Activated effector memory CD4-positive, alpha-beta T cell treated with Interleukin-2 at 50 U/mL for 16 hours (primary cell): ENCODE data around the gene PDGFRB.

Experiments used
- DNase-seq: peaks from one replicate; pipeline ENCODE4 v3.0.0-alpha.2; 2020

PDGFRB gene

GRCh38 chr5:150143350-150144245 is 12.0 kb downstream of the PDGFRB start:
- no peak for DNase-seq

- DNase-seq: no peak
Measured at GRCh38 chr5:150142959-150143349, 12.7 kb downstream of the PDGFRB start.

DNA sequence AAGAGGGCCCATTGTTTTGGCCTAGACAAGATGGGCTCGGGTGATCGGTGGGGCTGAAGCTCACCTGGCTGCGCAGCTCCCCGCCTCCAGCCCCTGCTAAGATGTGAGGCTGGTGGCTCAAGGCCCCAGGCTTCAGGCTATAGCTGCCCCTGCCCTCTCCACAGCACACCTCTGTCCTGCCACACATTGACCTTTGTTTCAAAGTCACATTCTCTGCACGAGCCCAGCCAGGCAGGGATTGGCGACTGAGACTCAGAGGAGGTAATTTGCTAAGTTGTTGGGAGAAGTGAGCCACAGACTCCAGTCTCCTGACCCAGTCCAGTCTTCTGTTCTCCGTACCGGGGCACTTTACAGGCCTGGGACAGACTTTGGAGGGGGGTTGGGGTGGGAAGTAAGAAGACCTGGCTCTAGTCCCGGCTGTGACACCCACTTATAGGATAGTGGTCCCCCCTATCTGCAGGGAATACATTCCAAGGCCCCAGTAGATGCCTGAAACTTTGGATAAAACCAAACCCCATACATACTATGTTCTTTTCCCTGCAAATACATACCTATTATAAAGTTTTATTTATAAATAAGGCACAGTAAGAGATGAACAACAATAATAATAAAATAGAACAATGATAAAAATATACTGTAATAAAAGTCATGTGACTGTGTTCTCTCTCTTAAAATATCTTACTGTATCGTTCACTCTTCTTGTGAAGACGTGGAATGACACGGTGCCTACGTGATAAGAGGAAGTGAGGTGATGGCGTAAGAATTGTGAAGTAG is 13.3 kb downstream of the PDGFRB start:
- no peak for DNase-seq

- DNase-seq: no peak
Measured at GRCh38 chr5:150141544-150142184, 14.0 kb downstream of the PDGFRB start.

DNA sequence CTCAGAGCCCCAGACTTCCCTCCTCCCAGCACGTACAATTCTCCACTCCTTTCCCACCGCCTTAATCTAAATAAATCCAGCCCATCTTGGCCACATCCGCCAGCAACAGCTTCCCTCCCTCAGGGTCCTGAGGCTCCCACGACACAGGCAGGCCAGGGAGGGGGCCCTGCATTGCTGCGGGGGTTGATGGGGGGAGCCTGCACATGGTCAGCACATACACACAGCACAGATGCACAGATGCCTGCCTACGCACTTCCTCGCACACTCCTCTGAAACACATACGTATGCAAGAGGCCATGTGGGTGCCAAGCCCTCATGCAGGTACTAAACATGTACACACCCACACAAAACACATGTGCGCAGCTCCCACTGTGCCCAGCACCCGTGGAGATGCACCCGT is 14.8 kb downstream of the PDGFRB start:
- DNase-seq: no peak

GRCh38 chr5:150139334-150139733 is 16.3 kb downstream of the PDGFRB start:
- DNase-seq: no peak

- DNase-seq: no peak
Measured at GRCh38 chr5:150138551-150139265, 16.9 kb downstream of the PDGFRB start.

- DNase-seq: no peak
Measured at GRCh38 chr5:150137997-150138396, 17.6 kb downstream of the PDGFRB start.

GRCh38 chr5:150137168-150137957 is 18.3 kb downstream of the PDGFRB start:
- no peak for DNase-seq

GRCh38 chr5:150136305-150137167 is 19.1 kb downstream of the PDGFRB start:
- no peak for DNase-seq

DNA sequence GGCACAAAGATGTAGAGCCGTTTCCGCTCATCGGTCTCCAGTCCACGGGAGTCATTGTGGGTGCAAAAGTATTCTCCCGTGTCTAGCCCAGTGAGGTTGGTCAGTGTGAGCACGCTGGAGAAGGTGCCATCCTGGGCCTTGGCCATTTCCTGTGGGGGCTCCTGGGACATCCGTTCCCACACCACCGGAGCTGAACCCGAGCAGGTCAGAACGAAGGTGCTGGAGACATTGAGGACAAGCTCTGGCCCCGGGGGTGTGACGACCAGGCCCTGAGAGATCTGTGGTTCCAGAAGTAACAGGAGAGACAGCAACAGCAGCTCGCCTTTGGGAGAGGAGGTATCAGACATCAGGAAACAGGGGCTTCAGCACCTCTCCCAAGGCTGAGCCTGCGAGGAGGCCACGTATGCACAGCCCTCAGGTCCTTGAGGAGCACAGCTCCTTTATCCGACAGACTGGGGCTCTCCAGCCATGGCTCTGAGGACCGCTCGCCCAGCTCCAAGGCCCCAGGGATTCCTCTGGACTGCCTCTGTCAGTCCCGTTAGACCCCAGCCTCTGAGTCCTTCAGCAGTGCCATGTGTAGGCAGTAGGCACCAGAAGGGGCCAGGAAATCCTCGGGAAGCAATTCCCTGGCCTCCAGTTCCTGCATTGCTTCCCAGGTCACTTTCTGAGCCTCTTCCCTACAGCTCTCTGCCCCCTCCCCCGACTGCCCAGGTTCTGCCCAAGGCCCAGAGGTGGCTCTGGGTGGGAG is 19.9 kb downstream of the PDGFRB start:
- no peak for DNase-seq

DNA sequence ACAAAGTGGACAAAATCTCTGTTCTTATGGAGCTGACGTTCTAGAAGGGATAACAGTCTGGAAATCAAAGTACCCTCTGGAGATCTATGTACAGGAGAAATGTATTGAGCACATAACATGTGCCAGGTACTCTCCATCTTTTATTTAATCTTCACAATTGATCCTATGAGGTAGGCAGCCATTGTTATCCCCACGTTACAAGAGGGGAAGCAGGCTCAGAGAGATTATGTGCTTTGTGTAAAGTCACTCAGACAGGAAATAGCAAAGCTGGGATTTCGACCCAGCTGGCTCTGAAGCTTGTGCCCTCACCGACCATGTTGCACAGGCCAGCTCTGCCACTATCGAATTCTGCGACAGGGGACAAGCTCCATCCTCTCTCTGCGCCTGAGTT is 21.5 kb downstream of the PDGFRB start:
- DNase-seq: no peak

DNA sequence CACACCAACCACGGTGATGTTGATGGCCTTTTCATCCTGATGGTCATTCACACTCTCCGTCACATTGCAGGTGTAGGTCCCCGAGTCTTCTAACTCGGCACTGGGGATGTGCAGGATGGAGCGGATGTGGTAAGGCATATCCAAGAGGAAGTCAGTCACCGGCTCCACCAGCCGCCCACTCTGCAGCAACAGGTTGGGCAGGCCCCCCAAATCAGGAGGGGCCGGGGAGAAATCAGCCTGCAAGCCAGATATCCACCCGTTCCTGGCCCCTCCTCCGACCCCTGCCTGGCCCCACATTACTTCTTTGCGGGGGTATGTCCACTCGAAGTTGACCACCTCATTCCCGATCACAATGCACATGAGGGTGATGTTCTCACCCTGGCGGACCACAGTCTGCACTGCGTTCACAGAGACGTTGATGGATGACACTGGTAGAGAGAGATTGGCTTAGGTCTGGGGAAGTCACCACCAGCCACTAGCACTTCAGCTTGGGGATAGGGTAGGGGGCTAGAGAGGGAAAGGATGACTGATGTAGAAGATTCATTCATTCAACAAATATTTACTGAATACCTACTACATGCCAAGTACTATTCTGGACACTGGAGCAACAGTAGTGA is 22.0 kb downstream of the PDGFRB start:
- no peak for DNase-seq

GRCh38 chr5:150132740-150133139 is 22.9 kb downstream of the PDGFRB start:
- no peak for DNase-seq

DNA sequence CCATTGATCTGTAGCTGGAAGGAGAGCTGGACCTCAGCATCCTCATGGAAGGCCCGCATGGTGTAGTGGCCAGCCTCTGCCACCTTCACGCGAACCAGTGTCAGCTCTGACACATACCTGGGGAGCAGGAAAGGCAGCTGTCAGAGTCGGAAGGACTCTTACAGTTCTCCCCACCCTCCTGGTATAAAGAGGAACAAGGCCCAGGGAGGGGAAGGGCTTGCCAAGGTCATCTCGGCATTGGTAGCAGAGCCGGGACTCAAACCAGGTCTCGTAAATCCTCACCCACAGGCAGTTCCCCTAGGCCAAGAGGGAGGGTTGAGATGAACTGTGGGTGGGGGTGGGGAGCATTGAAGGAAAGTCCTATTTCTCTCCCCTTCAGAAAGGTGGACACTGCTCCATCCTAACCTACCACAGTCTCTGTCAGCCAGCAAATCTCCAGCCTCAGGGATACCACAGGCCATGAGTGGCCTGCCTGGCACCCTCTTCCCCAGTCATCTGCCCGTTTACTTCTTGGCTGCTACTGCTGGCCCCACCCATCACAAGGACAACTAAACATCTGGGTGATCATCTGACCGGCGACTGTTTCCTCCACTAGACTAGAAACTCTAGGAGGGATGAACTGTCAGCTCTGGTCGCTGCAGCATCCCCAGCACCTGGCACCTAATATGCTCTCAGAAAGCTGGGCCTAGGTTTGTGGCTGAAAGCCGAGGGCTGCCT is 23.5 kb downstream of the PDGFRB start:
- DNase-seq: no peak

GRCh38 chr5:150131461-150131860 is 24.2 kb downstream of the PDGFRB start:
- no peak for DNase-seq

DNA sequence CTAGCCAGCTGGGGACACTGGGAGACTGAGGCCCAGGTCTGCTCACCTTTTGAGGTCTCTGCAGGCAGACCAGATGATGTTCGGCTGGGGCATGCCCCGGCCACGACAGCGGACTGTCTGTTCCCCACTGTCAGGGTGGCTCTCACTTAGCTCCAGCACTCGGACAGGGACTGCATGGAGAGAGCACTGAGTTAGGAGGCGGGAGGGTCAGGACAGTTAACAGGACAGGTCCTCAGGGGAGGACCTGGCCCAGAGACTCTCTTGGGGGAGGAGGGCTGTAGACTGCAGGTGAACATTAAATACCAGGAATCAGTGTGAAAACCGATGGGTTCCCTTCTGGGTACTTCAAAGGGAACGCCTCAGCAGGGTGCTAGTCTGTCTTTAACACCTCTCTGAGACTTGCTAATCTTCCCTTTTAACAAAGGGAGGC is 25.1 kb downstream of the PDGFRB start:
- DNase-seq: no peak

DNA sequence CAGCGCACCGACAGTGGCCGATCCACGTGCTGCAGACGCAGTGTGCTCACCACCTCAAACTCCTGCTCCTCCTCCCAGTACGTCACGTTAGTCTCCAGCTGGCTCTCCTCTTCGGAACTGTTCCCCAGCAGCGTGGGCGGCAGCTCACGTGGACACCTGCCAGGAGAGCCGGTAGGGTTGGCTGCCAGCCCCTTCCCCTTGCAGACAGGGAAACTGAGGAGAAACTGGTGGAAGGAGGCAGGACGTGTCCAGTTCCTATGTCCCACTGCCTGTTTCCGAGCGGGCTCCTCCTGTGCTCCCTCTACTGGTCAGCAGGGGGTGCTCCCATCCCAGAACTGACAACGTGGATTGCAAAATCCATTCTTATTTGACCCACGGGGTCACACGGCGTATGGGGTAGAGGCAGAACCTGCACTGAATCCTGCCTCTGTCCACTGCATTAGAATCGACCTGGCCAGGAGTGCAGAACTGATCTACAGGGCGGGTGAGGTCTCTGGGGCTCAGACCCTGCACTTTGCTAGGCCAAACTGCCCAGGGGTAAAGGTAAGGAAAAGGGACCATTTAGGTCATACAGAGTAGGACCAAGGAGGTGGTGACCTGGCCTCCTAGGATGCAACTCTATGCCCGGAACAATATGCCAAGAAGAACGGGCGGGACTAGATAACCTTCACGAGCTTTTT is 25.7 kb downstream of the PDGFRB start:
- DNase-seq: peak; percentile 15

GRCh38 chr5:150129454-150129812 is 26.2 kb downstream of the PDGFRB start:
- DNase-seq: no peak
